ENCODE measurements around the gene MYH9. TPM values are rescaled to one million over a fixed set of nuclear protein-coding genes. Genes with fewer than 3 reads are reported as not detected.

MYH9 gene
- total RNA-seq, 2 donors from 2014 or later, result 294 to 323 TPM

DNA sequence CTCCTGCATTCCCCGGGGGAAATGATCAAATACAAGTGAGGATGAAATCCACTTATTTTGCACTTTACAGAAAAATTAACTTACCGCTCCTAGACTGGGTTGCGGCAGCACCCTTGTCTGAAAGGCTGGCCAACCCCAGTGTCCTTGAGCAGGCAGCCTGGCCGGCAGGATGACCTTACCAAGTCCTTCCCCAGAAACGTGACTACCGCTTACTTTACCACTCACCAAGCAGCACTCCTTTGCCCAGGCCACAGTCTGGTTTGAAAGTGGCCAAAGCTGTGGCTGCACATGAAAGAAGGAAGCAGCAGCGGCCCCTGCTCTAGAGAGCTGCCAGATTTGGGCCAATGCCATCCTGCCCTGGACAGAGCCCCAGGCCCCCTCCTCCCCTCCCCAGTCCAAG, 20.3 kb downstream of the MYH9 start:
- Histone ChIP-seq H3K27me3 (no peaks in the 10 kb centered on the region), H3K36me3 (replicated peaks in 1 of 2; ENCODE audit: insufficient read depth in 1 of 2, low read depth in 2 of 2) (no peaks in the 10 kb centered on the region), H3K27ac (peak overlapping the region; percentile 26 to 98 (median 92)), H3K4me1 (peaks cover 100% of the 10 kb centered on the region), H3K9me3 (no peaks in the 10 kb centered on the region), H3K4me3 (no peak overlapping the region)
- DNase-seq (peak; percentile 36 to 56 (median 51)), ATAC-seq (no peak)
- 9 to 67% methylated on average over 1 to 7 of the region's 7 CpGs for WGBS, 2 donors
- intact Hi-C loops (cut with DNase I), result no loop called here
- TF ChIP-seq, protein P1, sequence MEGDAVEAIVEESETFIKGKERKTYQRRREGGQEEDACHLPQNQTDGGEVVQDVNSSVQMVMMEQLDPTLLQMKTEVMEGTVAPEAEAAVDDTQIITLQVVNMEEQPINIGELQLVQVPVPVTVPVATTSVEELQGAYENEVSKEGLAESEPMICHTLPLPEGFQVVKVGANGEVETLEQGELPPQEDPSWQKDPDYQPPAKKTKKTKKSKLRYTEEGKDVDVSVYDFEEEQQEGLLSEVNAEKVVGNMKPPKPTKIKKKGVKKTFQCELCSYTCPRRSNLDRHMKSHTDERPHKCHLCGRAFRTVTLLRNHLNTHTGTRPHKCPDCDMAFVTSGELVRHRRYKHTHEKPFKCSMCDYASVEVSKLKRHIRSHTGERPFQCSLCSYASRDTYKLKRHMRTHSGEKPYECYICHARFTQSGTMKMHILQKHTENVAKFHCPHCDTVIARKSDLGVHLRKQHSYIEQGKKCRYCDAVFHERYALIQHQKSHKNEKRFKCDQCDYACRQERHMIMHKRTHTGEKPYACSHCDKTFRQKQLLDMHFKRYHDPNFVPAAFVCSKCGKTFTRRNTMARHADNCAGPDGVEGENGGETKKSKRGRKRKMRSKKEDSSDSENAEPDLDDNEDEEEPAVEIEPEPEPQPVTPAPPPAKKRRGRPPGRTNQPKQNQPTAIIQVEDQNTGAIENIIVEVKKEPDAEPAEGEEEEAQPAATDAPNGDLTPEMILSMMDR (IDR thresholded peaks at IDR 0.05), result no peak
- TF ChIP-seq POLR2A (IDR thresholded peaks at IDR 0.05), result no peak

DNA sequence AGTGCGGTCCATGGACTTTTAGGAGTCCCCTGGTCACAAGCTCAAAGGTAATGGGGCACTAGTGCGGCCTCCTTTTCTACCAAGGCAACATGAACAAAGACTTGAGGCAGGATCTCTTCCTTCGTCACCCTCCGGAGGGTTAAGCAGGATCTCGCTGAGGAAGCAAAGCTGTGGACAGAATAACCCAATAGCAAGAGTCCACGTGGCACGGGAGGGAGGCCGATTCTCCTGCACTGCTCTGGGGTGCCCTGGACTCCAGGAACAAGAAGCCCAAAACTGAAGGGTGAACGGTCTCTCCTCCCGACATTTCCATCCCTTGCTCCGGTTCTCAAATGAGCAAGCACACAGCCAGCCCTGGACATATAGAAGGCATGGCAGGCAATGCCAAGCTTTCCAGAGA, 20.7 kb downstream of the MYH9 start:
- DNase-seq, result peak in 1 of 4 donors; percentile 15
- no peak for ATAC-seq
- peak overlapping the region; percentile 26 to 98 (median 92) for H3K27ac ChIP-seq
- 48 to 65% methylated on average over 7 to 11 of the region's 11 CpGs for WGBS, 2 donors
- H3K4me3 ChIP-seq, result no peak overlapping the region
- H3K9me3 ChIP-seq, result no peaks in the 10 kb centered on the region
- TF ChIP-seq, protein P1 (IDR thresholded peaks at IDR 0.05), result no peak
- TF ChIP-seq POLR2A (IDR thresholded peaks at IDR 0.05), result no peak
- intact Hi-C loops (cut with DNase I), result no loop called here
- H3K27me3 ChIP-seq, result no peaks in the 10 kb centered on the region
- H3K4me1 ChIP-seq, result peaks cover 100% of the 10 kb centered on the region
- no peaks in the 10 kb centered on the region for H3K36me3 ChIP-seq (replicated peaks in 1 of 2; ENCODE audit: insufficient read depth in 1 of 2, low read depth in 2 of 2)

DNA sequence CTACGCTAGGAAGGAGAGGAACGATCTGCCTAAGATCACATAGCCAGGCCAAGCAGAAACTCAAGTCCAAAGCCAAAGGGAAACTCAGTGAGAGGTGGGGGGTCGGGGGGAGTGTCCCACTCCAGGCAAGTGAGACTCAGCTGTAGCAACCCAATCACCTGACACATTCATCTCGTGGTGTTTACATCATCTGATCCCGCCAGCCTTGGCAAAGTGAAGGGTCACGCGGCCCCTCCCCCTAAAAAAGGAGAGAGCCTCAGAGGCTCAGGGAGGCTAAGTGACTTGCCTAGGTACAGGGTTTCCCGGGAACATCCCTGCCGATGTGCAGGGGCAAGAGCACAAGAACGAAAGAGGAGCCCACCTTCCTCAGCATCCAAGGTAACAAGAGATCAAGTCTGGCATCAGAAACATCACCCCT, 21.5 kb downstream of the MYH9 start:
- intact Hi-C loops (cut with DNase I), result no loop called here
- no peaks in the 10 kb centered on the region for H3K36me3 ChIP-seq (replicated peaks in 1 of 2; ENCODE audit: insufficient read depth in 1 of 2, low read depth in 2 of 2)
- TF ChIP-seq, protein P1 (IDR thresholded peaks at IDR 0.05), result no peak
- no peak for TF ChIP-seq POLR2A (IDR thresholded peaks at IDR 0.05)

DNA sequence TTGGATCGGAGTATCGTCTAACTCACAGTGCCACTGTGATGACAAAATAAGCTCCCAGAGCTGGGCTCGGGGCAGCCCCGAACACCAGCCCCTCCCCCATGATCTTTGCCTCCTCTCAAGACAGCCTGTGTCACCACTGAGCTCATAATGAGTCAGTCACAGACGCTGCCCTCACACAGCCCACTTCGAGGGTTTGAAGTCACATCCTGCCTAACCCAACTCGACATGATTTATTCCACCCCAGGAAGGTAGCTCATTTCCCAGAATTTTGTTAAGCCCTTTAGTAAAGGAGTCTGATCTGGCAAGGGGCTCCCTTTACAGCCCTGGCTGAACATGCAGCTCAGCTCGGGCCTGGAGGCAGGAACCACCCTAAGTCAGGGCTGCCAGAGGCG, 22.8 kb downstream of the MYH9 start:
- peak in 3 of 4 donors; percentile 57 to 72 (median 68) for DNase-seq
- Histone ChIP-seq H3K36me3 (replicated peaks in 1 of 2; ENCODE audit: insufficient read depth in 1 of 2, low read depth in 2 of 2) (no peaks in the 10 kb centered on the region), H3K27me3 (no peaks in the 10 kb centered on the region), H3K4me1 (peaks cover 100% of the 10 kb centered on the region), H3K9me3 (no peaks in the 10 kb centered on the region), H3K27ac (peak overlapping the region; percentile 83 to 98 (median 90)), H3K4me3 (no peak overlapping the region)
- 36 to 37% methylated on average over 7 to 9 of the region's 9 CpGs for WGBS, 2 donors
- intact Hi-C loops (cut with DNase I), result no loop called here
- no peak for ATAC-seq
- TF ChIP-seq POLR2A (IDR thresholded peaks at IDR 0.05), result peak in 1 of 3 donors; percentile 6
- TF ChIP-seq, protein P1 (IDR thresholded peaks at IDR 0.05), result no peak

More for the DNA sequence above, 21.5 kb downstream of the MYH9 start:
- H3K4me1 ChIP-seq, result peaks cover 100% of the 10 kb centered on the region
- H3K9me3 ChIP-seq, result no peaks in the 10 kb centered on the region
- no peak overlapping the region for H3K4me3 ChIP-seq
- no peaks in the 10 kb centered on the region for H3K27me3 ChIP-seq
- peak overlapping the region; percentile 33 to 98 (median 92) for H3K27ac ChIP-seq
- 35 to 49% methylated on average over 10 of the region's 10 CpGs for WGBS, 2 donors
- DNase-seq (peak in 1 of 4 donors; percentile 32), ATAC-seq (no peak)
